NCI-H2227 (cell line): ENCODE data around the gene IRGC.

Experiments
- DNase-seq: peaks from one replicate; lab custom pipeline; 2025; ENCODE audit not compliant: unreplicated experiment; lab: John Stamatoyannopoulos, UW

The IRGC gene

DNA sequence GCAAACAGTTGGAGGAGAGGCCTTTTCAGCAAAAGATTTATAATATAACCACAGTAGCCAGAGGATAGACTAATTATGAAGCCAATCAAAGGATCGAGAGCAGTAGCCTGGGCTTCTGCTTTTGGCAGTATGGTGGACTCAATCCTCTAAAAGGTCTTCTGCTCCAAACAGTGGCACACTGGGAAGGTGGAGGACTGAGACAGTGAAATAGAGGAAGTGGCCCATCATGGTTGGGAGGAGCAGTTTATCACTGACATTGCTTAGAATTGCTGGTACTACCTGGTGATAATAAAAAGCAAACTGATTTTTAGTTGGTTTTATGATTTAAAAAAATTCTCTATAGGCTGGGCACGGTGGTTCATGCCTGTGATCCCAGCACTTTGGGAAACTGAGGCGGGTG is 25.0 kb upstream of the IRGC start:
- DNase-seq = no peak

GRCh38 chr19:43691755-43692154 is 24.1 kb upstream of the IRGC start:
- no peak for DNase-seq

- no peak for DNase-seq
Measured at GRCh38 chr19:43692385-43692784, 23.5 kb upstream of the IRGC start.

DNA sequence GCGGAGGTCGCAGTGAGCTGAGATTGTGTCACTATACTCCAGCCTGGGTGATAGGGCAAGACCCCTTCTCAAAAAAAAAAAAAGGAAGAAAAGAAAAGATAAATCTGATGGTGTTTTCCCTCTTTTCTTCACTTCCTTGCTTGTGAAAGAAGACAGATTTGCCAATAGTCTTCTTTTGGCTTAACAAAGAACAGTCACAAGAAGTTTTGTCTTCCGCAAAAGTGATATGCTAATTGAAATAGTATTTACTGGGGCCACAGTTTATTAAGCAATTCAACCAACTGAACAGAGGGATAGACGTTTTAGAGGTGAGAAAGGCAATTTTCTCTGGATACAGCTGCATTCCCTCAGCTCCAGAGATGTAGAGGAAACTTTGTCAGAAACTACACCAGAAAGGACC is 23.0 kb upstream of the IRGC start:
- DNase-seq = no peak

- DNase-seq = no peak
Measured at GRCh38 chr19:43694553-43694952, 21.3 kb upstream of the IRGC start.

GRCh38 chr19:43695985-43696704 is 19.7 kb upstream of the IRGC start:
- no peak for DNase-seq

DNA sequence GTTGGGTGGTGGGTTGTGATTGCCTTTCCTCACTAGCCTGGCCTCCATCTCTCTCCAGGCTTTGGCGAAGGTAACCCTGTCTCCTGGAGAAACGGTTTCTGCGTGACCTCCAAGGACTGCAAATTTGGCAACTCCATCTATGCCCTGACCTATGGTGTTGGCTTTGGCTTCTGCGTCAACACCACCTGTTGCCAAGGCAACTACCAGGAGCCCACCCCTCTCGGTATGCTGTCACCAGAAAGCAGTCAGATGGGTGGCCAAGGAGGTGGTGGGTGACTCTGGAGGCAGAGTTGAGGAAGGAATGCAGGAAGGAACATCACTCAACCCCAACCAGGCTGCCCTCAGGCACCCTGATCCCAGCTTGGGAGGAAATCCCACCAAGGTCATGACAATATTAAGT is 18.6 kb upstream of the IRGC start:
- no peak for DNase-seq

DNA sequence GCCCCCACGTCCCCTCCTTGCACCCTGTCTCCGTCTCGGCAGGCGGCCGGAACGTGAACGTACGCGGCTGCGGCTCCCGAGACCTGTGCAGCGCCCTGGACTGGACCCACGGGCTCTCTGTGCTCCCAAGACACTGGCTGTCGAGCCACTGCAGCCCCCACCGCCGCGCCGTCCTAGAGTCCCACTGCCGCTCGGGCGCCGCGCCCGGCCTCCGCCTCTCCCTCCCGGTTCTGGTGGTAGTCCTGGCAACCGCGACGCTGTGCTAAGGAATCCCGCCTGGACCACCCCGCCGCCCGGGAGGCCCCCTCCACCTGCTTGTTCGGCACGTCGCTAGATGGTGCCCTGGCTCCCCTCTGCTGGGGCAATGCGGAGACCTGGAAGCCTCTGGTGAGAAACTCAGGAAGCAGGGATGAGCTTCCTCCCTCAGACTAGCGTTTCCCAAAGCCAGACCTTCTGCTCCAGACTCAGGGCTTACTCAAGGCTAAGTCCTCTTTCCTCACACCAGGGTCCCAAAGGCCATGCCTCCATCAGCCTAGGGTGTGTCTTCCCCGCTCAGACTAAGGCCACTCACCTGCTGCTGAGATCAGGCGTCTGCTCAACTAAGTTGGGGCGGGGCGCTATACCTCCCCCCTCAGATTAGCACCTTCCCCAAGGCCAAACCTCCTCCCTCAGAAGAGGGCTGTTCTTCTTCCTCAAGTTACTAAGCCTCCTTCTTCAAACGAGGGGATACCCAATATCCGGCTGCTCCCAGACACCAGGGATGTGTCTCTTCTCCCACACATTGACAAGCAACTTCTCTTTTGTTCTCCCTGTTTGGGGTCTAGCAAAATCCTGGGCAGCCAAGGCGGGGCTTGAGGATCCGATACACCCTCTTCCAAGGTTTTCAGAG is 16.1 kb upstream of the IRGC start:
- peak; percentile 50 for DNase-seq

DNA sequence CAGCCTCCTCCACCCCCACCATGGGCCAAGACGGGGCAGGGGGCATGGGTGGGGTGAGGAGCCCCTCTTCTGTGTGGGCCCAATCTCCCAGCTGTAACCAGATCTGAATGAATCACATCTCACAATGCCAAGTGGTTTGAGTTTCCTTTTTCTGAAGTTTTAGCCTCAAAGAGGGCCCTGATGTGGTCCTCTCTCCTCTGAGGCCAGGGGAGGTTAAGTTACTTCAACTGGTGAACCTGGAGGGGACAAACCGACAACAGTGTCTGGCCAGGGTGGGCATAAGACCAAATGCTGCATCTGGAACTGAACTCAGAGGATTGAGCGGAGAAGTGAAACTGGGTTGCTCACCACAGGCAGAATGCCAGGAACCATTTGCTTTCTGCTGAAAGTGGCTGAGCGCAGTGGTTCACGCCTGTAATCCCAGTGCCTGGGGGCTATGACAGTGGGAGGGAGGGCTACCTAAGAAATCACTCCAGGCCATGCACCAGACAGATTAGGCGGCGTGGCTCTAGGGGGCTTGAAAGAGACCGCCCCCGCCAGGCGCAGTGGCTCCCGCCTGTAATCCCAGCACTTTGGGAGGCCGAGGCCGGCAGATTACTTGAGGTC is 15.4 kb upstream of the IRGC start:
- no peak for DNase-seq

DNA sequence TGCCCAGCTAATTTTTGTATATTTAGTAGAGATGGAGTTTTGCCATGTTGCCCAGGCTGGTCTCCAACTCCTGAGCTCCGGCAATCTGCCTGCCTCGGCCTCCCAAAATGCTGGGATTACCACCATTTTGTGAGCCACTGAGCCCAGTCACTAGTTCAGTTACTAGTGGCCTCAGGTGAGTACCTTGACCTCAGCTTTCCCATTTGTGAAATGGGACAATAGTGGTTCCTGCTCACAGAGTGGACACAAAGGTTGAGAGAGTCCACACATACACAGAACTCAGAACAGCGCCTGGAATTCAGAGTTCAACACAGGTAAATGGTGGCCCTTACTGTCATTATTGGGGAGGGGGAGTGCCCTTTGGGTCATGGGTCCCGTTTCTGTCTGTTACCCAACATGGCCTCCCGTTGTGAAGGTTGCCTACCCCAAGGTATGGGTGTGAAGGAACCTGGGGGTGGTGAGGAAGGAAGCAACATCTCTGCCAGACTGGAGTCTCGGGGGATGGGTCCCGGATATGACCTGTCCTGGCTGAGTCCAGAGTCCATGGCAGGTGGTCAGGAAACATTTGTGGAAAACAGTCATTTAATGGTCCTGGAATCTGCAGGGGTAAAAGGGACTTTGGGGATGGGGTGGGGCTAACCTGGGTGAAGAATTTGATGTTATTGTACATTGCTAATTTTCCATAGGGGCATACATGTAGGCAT is 11.7 kb upstream of the IRGC start:
- no peak for DNase-seq

DNA sequence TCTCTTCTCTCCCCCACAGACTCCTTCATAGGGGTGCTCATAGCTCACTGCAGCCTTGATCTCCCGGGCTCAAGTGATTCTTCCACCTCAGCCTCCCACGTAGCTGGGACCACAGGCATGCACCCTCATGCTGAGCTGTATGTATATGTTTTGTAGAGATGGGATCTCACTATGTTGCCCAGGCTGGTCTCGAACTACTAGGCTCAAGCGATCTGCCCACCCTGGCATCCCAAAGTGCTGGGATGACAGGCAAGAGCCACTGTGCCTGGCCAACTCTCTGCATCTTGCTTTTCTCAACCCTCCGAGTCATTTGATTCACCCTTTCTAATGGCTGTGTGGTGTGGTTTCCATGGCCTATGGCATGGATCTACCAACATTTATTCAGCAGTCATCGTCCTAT is 10.1 kb upstream of the IRGC start:
- no peak for DNase-seq

DNA sequence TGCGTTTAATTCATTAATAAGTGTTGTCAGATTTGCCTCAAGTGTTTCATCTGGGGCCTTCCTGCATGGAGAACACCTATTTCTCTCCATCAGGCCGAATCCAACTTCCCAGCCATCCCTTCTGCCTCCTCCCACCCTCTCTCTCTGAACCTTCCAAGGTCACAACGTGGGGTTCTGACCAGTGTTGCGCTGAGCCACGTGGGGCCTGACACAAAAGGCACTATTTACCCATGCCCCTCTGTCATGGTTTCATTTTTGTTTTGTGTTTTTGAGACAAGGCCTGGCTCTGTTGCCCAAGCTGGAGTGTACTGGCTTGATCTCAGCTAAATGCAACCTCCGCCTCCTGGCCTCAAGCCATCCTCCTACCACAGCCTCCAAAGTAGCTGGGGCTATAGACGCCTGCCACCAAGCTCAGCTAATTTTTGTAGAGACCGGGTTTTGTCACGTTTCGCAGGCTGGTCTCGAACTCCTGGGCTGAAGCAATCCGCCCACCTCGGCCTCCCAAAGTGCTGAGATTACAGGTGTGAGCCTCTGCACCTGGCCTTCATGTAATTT is 8.6 kb upstream of the IRGC start:
- no peak for DNase-seq

DNA sequence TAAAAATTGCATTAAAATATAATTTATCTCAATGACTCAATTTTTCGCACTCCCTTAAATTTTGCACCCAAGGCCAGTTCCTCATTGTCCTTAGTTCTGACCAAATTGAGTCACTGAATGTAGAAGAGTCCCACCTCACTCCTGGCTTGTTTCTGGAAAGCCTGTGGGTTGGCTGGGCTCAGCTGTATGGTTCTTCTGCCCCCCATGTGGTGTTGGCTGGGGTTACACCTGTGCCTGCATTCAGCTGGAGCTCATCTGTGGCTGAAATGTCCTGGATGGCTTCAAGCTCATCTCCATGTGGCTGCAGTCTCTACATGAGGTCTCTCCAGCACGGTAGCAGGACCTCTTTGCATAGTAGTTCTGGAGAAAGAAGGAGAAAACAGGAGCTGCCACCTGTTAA is 7.2 kb upstream of the IRGC start:
- no peak for DNase-seq

GRCh38 chr19:43711751-43712355 is 4.0 kb upstream of the IRGC start:
- DNase-seq = no peak

- DNase-seq = no peak
Measured at GRCh38 chr19:43713208-43713607, 2.7 kb upstream of the IRGC start.

- no peak for DNase-seq
Measured at GRCh38 chr19:43718627-43719377, 2.9 kb downstream of the IRGC start.

- no peak for DNase-seq
Measured at GRCh38 chr19:43719378-43719868, 3.5 kb downstream of the IRGC start.

DNA sequence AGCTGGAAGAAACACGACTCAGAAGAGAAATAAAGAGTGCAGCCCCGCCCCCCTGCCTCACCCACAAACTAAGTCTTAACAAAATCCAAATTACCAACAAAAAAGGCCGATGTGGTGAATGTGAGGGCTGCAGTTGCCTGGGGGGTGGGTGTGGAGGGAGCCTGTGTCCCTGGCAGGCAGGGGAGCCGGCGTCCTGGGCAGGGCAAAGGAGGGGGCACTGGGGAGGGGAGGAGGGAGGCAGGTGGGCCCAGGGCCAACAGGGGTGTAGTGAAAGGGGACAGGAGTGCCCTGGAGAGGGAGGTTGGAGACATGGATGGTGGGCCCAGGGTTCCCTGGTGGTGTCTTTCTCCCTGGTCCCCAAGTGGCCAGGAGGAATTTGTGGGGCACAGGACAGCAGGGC is 4.0 kb downstream of the IRGC start:
- no peak for DNase-seq

GRCh38 chr19:43720936-43721335 is 5.1 kb downstream of the IRGC start:
- DNase-seq = no peak
